OCI-LY7 (cell line): ENCODE results near the gene TNFRSF12A. TPM values are rescaled to one million over a fixed set of nuclear protein-coding genes. Genes with fewer than 3 reads are reported as not detected.

Source experiments
- BruUV-seq: library from RNA; stranded (reverse); fragments of 400-500 nt; replicated peaks from 2 replicates; lab custom pipeline; 2021; lab: Mats Ljungman, UMichigan
- CTCF ChIA-PET: fragments of 300-600 bp; sonication (Branson Sonifier 250); formaldehyde crosslinking; loops from one replicate; lab custom pipeline; 2022; ENCODE audit warnings: antibody characterized with exemption; ENCODE audit not compliant: unreplicated experiment; lab: Charles Lee
- POLR2A ChIA-PET: fragments of 300-600 bp; sonication (Branson Sonifier 250); formaldehyde crosslinking; loops from one replicate; lab custom pipeline; 2022; ENCODE audit warnings: antibody characterized with exemption; lab: Charles Lee
- DNase-seq: peaks from one replicate; pipeline ENCODE4 v3.0.0-alpha.2; 2015; ENCODE audit warnings: low spot score
- H2AFZ ChIP-seq: fragments of 200-600 bp; sonication (generic), shearing (Covaris generic); 2 replicates; pipeline ENCODE4 v1.6.1; 2014; ENCODE audit warnings: mild to moderate bottlenecking, antibody characterized with exemption, low read length, moderate library complexity
- H3K27ac ChIP-seq: fragments of 200-600 bp; sonication (generic); 2 replicates; pipeline ENCODE4 v1.5.1; 2014; ENCODE audit warnings: mixed run types, low read depth, mild to moderate bottlenecking, moderate library complexity, low read length, inconsistent platforms; ENCODE audit not compliant: poor library complexity, severe bottlenecking
- H3K36me3 ChIP-seq: fragments of 200-600 bp; sonication (generic); 2 replicates; pipeline ENCODE4 v1.6.1; 2014; ENCODE audit warnings: mild to moderate bottlenecking, antibody characterized with exemption, low read length, moderate library complexity, mixed read lengths; ENCODE audit not compliant: insufficient read depth
- H3K4me1 ChIP-seq: fragments of 200-600 bp; sonication (generic); 2 replicates; pipeline ENCODE4 v1.5.1; 2014; ENCODE audit warnings: mild to moderate bottlenecking, low read length; ENCODE audit not compliant: insufficient read depth, poor library complexity, severe bottlenecking
- H3K4me2 ChIP-seq: fragments of 200-600 bp; sonication (generic); 2 replicates; pipeline ENCODE4 v1.6.1; 2014; ENCODE audit warnings: mild to moderate bottlenecking, low read length
- H3K4me3 ChIP-seq: fragments of 200-600 bp; sonication (generic); 2 replicates; pipeline ENCODE4 v1.5.1; 2014; ENCODE audit warnings: mild to moderate bottlenecking, low read depth, low read length; ENCODE audit not compliant: poor library complexity, severe bottlenecking
- H3K79me2 ChIP-seq: fragments of 200-600 bp; sonication (generic); 2 replicates; pipeline ENCODE4 v1.6.1; 2016; ENCODE audit warnings: low read depth, mild to moderate bottlenecking, low read length, moderate library complexity, mixed read lengths; ENCODE audit not compliant: insufficient read depth
- H3K9me2 ChIP-seq: fragments of 200-600 bp; sonication (generic); 2 replicates; pipeline ENCODE4 v1.6.1; 2016; ENCODE audit warnings: mild to moderate bottlenecking, low read length, mixed read lengths; ENCODE audit not compliant: insufficient read depth
- H3K9me3 ChIP-seq: fragments of 200-600 bp; sonication (generic); 2 replicates; pipeline ENCODE4 v1.6.1; 2014; ENCODE audit warnings: mild to moderate bottlenecking, mixed run types, low read length, mixed read lengths
- H4K20me1 ChIP-seq: fragments of 200-600 bp; sonication (generic); 2 replicates; pipeline ENCODE4 v1.6.1; 2014; ENCODE audit warnings: mild to moderate bottlenecking, antibody characterized with exemption, low read length, moderate library complexity, mixed read lengths; ENCODE audit not compliant: insufficient read depth
- CTCF ChIP-seq: fragments of 200-600 bp; sonication (generic); conservative IDR thresholded peaks from 2 replicates; pipeline ENCODE4 v1.5.1; 2014; ENCODE audit warnings: mild to moderate bottlenecking, antibody characterized with exemption, low read length, moderate library complexity, mixed read lengths
- EZH2phosphoT487 ChIP-seq: fragments of 200-600 bp; sonication (generic); IDR thresholded peaks from 2 replicates; pipeline ENCODE4 v1.6.1; 2018; ENCODE audit warnings: low read depth, borderline replicate concordance, mild to moderate bottlenecking, mixed run types, antibody characterized with exemption, low read length, moderate library complexity, mixed read lengths
- intact Hi-C: fragments of 100-400 bp; cut with micrococcal nuclease; formaldehyde crosslinking; loops from one replicate; pipeline ENCODE4 v1.10.0; 2022; ENCODE audit not compliant: unreplicated experiment
- total RNA-seq, 2 experiments: library from RNA; depleted of rRNA in 1 of 2; stranded (reverse); fragments of >200 nt in 1 of 2; shearing (Covaris generic) in 1 of 2; gene quantifications; 2 replicates each; pipeline ENCODE4 v1.2.3, GENCODE V29; 2014 to 2022

Gene TNFRSF12A
- total RNA-seq, 2 experiments from 2014 or later: 1.9 to 4.9 TPM

DNA sequence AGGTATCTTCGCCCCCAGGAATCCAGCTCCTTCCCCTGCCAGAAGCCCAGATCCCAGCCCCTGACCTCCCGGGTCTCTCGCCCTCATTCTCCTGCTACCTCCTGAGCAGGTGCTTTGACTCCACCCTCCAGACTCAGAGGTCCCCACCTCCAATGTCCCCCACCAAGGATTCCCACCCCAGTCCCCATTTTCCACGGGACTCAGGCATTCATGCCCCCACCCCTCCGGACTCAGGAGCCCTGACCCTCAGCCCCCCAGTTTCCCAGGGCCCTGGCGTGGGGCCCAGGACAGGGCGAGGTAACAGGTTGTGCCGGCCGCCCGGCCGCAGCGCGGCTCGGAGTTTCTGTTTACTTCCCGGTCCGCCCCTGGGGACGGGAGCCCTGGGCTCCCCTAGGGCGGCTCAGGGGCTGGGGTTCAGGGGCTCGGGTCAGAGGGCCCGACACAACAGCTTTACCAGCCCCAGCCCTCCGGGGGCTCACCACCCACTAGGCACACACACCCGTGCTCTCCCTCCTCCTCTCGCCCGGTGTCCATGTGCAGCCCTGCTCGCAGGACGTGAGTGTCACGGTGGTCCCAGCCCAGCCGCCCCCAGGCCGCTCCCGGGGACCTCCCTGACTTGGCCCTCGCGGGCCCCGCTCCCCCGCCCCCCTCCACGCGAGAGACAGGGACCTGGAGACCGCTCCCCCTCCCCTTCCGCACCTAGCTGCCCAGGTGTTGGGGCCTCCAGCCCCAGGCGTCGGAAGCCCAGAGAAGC lies 16.0 kb downstream of the TNFRSF12A start:
- ChIA-PET CTCF (no interaction called here), POLR2A (interaction anchor here (0.6 kb wide), 1 partner anchor 12 kb away, joined by 3 read pairs; the partner anchor contains the start of genes HCFC1R1 and THOC6)
- intact Hi-C loops: no loop called here
- no peaks in the 10 kb centered on the region for H3K79me2 ChIP-seq
- no peak overlapping the region for H3K4me2 ChIP-seq
- BruUV-seq: no TSS peak
- H3K36me3 ChIP-seq: no peaks in the 10 kb centered on the region
- H3K9me3 ChIP-seq: no peaks in the 10 kb centered on the region
- DNase-seq: no peak
- H3K4me1 ChIP-seq: no peaks in the 10 kb centered on the region
- no peak overlapping the region for H2AFZ ChIP-seq
- no peak overlapping the region for H3K27ac ChIP-seq
- H4K20me1 ChIP-seq: no peaks in the 10 kb centered on the region
- no peaks in the 10 kb centered on the region for H3K9me2 ChIP-seq
- H3K4me3 ChIP-seq: no peak overlapping the region
- TF ChIP-seq CTCF: no peak
- TF ChIP-seq EZH2phosphoT487: peak; percentile 15; the same call in 1 of the 2 replicates

DNA sequence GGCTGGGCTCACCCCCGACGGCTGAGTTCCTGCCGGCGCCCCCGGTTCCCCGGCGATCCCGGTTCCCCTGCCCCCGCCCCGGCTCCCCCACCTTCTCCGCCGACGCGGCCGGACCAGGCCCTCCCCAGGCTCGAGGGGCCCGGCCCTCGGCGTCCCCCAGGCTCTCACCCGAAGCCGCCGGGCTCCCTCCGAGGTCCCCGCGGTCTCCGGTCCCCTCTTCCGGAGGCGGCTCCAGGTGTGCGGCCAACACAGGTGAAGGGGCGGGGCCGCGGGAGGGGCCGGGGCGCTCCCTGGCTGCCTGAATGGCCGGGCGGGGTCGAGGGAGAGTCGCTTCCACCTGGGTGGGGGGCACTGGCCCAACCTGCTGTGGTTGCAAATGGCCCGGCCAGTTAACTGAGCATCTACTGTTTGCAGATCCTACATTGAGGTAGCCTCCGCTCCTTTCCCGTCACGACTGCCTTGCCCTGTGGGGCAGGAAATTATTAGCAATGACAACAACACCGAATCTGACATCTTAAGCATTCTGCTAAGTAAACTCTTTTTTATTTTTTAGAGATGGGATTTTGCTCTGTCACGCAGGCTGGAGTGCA lies 16.7 kb downstream of the TNFRSF12A start, which contains the start of gene BICDL2:
Gene BICDL2, minus strand, starts transcription at position 219 of the 590 bp plus-strand sequence. CDS start 1,448 bp downstream, outside the sequence.
- H3K4me1 ChIP-seq: no peaks in the 10 kb centered on the region
- H3K27ac ChIP-seq: no peak within 1 kb of the TSS
- intact Hi-C loops: no loop called here
- TF ChIP-seq CTCF (no peak), EZH2phosphoT487 (no peak)
- no peak within 1 kb of the TSS for H3K4me3 ChIP-seq
- no peak within 1 kb of the TSS for H3K4me2 ChIP-seq
- H3K36me3 ChIP-seq: no peaks in the 10 kb centered on the region
- H3K9me3 ChIP-seq: no peaks in the 10 kb centered on the region
- ChIA-PET POLR2A (no interaction called here), CTCF (no interaction called here)
- no peaks in the 10 kb centered on the region for H4K20me1 ChIP-seq
- DNase-seq: no peak
- no TSS peak for BruUV-seq
- H2AFZ ChIP-seq: no peak within 1 kb of the TSS
- H3K79me2 ChIP-seq: no peaks in the 10 kb centered on the region
- no peaks in the 10 kb centered on the region for H3K9me2 ChIP-seq
